Measurements from ENCODE around the gene SLC22A12. TPM values are rescaled to one million over a fixed set of nuclear protein-coding genes. Genes with fewer than 3 reads are reported as not detected.
"Not testable (repeated sequence)": the region's sequence is repeated elsewhere in the genome, so short reads cannot be mapped to it uniquely, and the experiment has no call there.

Gene SLC22A12
- total RNA-seq, 2 donors from 2014 or later, result not detected

- intact Hi-C loops (cut with DNase I), result no loop called here
- WGBS, 2 donors, result 69 to 77% methylated on average over 15 of the region's 15 CpGs
Observed at GRCh38 chr11:64560139-64560771, 30.8 kb upstream of the SLC22A12 start.

DNA sequence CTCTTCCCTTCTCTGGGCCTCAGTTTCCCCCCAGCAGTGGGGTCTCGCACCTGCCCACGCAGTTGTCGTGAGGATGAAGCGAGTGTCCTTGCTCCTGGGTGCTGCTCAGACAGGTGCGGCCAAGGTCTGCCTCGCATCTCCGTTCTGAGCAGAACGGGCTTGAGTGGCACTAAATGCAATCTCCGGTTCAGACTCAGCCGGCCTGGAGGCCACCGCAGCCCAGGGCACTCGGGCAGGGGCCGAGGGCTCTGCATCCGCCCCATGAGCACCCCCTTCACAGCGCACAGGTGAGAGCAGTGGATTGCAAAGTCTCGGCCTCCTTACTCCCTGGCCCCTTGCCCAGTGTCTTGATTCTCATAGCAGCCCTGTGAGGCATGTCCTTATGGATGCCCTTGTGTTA is 30.1 kb upstream of the SLC22A12 start:
- Histone ChIP-seq H3K4me1 (peaks cover 8% of the 10 kb centered on the region), H3K27ac (no peak overlapping the region), H3K9me3 (no peaks in the 10 kb centered on the region), H3K4me3 (no peak overlapping the region), H3K27me3 (no peaks in the 10 kb centered on the region), H3K36me3 (replicated peaks in 1 of 2; ENCODE audit: insufficient read depth in 1 of 2, low read depth in 2 of 2) (no peaks in the 10 kb centered on the region)
- 76 to 79% methylated on average over 4 to 16 of the region's 16 CpGs for WGBS, 2 donors
- no peak for TF ChIP-seq POLR2A (IDR thresholded peaks at IDR 0.05)
- TF ChIP-seq CTCF (IDR thresholded peaks at IDR 0.05), result no peak
- ATAC-seq (no peak), DNase-seq (peak in 1 of 4 donors; percentile 11)
- intact Hi-C loops (cut with DNase I), result no loop called here

More at GRCh38 chr11:64560139-64560771, 30.8 kb upstream of the SLC22A12 start:
- Histone ChIP-seq H3K27ac (no peak overlapping the region), H3K9me3 (no peaks in the 10 kb centered on the region), H3K4me1 (peaks cover 8% of the 10 kb centered on the region), H3K36me3 (replicated peaks in 1 of 2; ENCODE audit: insufficient read depth in 1 of 2, low read depth in 2 of 2) (no peaks in the 10 kb centered on the region), H3K4me3 (no peak overlapping the region), H3K27me3 (no peaks in the 10 kb centered on the region)
- ATAC-seq (no peak), DNase-seq (peak in 1 of 4 donors; percentile 5)
- no peak for TF ChIP-seq CTCF (IDR thresholded peaks at IDR 0.05)
- no peak for TF ChIP-seq POLR2A (IDR thresholded peaks at IDR 0.05)

DNA sequence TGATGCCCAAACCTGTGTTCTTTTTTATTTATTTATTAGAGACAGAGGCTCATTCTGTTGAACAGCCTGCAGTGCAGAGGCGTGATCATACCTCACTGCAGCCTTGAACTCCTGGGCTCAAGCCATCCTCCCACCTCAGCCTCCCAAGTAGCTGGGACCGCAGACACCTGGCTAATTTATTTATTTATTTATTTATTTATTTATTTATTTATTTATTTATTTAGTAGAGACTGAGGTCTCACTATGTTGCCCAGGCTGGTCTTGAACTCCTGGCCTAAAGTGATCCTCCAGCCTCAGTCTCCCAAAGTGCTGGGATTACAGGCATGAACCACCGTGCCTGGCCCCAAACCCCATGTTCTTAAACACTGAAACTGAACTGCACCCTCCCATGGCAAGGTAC is 29.6 kb upstream of the SLC22A12 start:
- H3K9me3 ChIP-seq; H3K27me3 ChIP-seq; intact Hi-C loops (cut with DNase I); DNase-seq; H3K4me3 ChIP-seq; H3K36me3 ChIP-seq (replicated peaks in 1 of 2; ENCODE audit: insufficient read depth in 1 of 2, low read depth in 2 of 2); ATAC-seq; H3K27ac ChIP-seq: not testable (repeated sequence)
- WGBS, 2 donors, result 88% methylated on average over 3 of the region's 3 CpGs
- H3K4me1 ChIP-seq, result peaks cover 12% of the 10 kb centered on the region

DNA sequence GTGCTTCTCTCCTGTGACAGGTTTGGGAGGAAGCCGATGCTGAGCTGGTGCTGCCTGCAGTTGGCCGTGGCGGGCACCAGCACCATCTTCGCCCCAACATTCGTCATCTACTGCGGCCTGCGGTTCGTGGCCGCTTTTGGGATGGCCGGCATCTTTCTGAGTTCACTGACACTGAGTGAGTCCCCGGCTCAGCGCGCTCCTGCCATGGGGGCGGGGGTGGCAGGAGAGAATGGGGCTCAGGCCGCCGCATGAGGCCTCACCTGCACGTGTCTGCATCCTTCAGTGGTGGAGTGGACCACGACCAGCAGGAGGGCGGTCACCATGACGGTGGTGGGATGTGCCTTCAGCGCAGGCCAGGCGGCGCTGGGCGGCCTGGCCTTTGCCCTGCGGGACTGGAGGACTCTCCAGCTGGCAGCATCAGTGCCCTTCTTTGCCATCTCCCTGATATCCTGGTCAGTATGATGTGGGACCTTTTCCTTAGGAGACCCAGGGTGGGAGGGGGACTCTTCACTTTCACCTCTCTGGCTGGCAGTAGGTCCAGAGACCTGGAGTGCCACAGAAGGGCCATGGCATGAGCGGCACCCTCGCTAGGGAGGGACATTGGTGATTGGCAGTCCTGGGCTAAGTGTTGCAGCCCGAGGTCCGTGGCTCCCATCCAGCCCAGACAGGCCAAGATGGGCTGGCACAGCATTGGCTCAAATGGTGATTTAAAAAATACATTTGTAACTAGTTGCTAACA is 28.9 kb upstream of the SLC22A12 start:
- DNase-seq (no peak), ATAC-seq (no peak)
- Histone ChIP-seq H3K4me1 (peaks cover 19% of the 10 kb centered on the region), H3K4me3 (no peak overlapping the region), H3K27me3 (no peaks in the 10 kb centered on the region), H3K27ac (no peak overlapping the region), H3K36me3 (replicated peaks in 1 of 2; ENCODE audit: insufficient read depth in 1 of 2, low read depth in 2 of 2) (no peaks in the 10 kb centered on the region), H3K9me3 (no peaks in the 10 kb centered on the region)
- intact Hi-C loops (cut with DNase I), result no loop called here
- 86 to 90% methylated on average over 20 to 29 of the region's 29 CpGs for WGBS, 2 donors
- TF ChIP-seq CTCF (IDR thresholded peaks at IDR 0.05) (no peak), POLR2A (IDR thresholded peaks at IDR 0.05) (no peak)

GRCh38 chr11:64562723-64563351 is 28.2 kb upstream of the SLC22A12 start:
- intact Hi-C loops (cut with DNase I), result no loop called here
- H3K9me3 ChIP-seq, result no peaks in the 10 kb centered on the region
- ATAC-seq (no peak), DNase-seq (no peak)
- WGBS, 2 donors, result 90% methylated on average over 14 to 15 of the region's 15 CpGs
- no peaks in the 10 kb centered on the region for H3K27me3 ChIP-seq
- no peak overlapping the region for H3K4me3 ChIP-seq
- H3K27ac ChIP-seq, result no peak overlapping the region
- no peaks in the 10 kb centered on the region for H3K36me3 ChIP-seq (replicated peaks in 1 of 2; ENCODE audit: insufficient read depth in 1 of 2, low read depth in 2 of 2)
- TF ChIP-seq POLR2A (IDR thresholded peaks at IDR 0.05) (no peak), CTCF (IDR thresholded peaks at IDR 0.05) (no peak)
- H3K4me1 ChIP-seq, result peaks cover 20% of the 10 kb centered on the region
